NCI-H1694 (cell line): ENCODE measurements around the gene ZNF593.

Experiments
- DNase-seq: peaks from one replicate; lab custom pipeline; 2025; lab: John Stamatoyannopoulos, UW

ZNF593 gene

GRCh38 chr1:26148887-26149286 lies 20.8 kb upstream of the ZNF593 start:
- DNase-seq = no peak

GRCh38 chr1:26153966-26154532 lies 15.7 kb upstream of the ZNF593 start:
- no peak for DNase-seq

DNA sequence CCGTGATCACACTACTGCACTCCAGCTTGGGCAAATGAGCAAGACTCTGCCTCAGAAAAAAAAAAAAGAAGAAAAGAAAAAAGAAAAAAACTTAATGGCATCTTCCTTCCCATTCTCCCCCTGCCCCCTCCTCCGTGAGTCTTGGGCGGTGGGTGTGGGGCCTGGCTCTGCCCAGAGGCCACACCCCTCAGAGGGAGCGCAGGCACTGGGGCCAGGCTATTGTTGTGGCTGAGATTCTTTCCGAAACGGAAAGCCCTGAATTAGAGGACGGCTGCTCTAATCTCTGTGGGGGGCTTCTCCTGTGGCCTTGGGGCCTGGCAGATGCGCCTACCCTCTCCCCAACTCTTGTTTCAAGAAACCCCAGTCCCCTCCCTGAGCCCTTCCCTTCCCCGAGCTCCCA lies 15.0 kb upstream of the ZNF593 start:
- DNase-seq = no peak

GRCh38 chr1:26155370-26156284 lies 14.1 kb upstream of the ZNF593 start:
- DNase-seq = no peak

DNA sequence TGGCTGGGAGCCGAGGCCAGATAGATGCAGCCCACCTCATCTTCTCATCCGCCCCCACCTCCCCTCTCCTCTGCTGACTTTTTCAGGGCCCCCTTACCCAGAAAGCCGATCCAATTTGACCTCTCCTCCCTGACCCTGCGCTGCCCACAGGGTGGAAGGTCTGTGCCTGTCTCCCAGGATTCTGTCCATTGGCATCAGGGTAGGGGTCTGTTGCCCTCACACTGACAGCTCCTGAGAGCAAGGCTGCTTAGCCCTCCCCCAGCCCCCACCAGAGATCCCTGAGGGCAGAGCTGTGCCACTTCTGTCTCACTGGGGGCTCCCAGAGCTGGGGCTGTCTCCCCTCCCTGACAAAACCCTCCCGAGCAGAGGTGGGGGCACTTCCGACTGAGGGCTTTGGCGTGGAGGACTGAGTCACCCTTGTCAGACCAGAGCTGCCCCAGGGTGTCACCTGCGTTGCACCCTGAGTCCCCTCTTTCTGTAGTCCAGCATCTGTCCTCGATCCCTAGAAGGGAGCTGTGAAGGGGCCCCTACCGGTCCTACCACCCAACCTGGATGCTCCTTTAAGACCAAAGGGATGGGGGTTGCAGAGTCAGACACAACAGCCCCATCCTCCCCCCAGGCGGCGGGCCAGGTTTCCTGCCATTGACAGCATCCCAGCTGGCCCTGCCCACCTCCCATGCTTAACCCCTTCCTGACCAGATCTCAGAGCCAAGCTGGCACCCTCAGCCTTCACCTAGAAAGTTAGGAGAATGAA lies 13.2 kb upstream of the ZNF593 start:
- DNase-seq = peak; percentile 38

DNA sequence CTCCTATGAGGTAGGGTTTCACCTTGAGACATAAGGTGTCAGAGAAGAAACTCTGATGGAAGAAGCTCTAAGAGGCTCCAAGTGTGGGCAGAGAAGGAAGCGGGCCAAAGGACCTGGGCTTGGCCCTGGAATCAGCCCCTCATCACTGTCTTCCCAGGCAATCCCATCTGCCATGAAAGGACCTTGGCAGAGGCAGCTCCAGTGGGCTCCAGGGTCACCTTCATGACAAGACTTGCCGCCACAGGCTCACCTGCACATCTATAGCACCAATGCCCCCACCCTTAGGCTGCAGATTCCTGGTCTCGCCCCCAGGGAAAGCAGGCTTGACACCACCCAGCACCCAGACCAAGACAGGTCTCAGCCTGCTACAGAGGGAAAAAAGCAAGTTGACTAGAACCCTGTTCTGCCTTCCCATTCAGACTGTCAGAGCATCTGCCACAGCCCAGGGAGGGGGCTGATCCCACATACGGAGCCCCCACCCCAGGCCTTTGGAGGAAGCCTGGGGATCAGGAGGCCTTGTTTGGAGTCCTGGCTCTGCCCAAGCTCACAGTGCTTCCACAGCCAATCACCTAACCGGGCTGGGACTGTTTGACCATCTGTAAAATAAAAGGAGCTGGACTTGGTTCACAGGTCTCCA lies 11.3 kb upstream of the ZNF593 start:
- no peak for DNase-seq

DNA sequence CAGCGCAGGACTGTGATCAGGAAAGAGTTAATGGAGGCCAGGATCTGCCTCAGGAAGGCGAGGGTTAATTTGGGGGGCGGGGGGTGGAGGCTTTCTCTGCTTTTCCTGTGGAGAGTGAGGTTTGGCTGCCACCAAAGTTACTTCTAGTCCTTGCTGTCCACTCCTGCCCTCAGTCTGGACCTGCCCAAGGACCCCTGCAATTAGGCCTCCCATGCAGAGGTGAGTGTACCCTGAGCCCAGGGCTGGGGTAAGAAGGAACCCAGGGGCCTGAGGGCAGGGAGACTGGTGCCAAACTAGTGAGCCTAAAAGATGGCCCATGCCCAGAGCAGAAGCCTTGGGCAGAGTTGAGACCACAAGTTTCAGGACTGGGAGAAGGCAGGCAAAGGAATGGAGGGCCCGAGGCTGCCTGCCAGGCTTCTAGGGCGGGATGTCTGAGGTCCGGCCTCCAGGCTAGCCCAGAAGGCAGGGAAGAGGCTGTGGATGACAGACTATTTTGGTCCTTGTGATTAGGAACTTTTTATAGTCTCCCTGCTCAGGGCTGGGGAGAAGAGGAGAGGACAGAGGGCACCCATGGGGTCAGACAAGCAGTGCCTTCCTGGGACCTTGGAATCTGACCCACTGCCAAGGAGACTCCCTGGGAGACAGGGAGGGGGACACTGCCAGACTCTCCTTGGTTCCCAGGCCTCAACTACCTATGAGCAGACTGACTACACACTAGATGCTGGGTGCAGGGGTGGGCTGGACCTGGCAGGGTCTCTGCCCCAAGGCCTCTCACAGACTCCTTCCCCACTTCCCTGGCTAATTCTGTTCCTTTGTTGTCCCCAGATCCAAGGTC lies 10.6 kb upstream of the ZNF593 start, which contains the start of gene FAM110D:
Gene FAM110D (plus strand): TSS at position 172 of the 835 bp plus-strand sequence. CDS start 2,213 bp downstream, outside the sequence.
- DNase-seq = no peak

GRCh38 chr1:26159743-26160039 lies 10.0 kb upstream of the ZNF593 start:
- DNase-seq = no peak

DNA sequence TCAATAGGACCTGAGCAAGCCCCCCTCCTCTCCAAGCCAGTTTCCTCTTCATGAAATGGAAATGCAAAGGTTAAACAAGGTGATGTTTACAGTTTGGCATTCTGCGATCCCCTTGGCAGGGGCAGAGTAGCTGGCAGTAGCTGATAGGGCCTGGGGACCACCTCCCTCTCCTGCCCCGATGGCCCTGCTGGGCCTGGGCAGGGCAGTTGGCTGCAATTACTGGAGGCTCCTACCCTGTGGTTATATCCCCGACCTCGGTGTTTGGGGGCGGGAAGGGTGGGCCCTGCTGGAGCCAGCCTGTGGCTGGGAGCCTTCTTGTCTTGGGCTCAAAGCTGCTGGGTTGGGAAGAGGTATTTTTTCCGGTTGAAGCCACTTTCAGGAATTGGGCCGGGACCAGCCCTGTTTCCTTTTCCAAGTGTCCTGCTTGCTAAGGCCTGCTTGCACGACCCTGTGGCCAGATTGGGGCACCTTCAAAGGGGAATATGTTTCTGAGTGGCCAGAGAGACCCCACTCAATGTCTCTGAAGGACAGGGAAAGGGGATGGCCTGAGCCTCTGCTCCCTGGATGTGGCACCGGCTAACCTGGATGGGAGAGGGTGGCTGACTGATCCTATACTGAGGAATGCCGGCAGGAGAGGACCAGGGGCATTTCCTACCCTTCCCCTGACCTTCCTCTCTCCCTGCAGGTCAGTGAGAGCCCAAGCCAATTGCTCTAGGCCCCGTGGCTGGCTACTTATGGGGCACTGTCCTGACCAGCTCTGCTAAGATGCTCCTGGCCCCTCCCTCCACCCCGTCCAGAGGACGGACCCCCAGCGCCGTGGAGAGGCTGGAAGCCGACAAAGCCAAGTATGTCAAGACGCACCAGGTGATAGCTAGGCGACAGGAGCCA lies 8.9 kb upstream of the ZNF593 start:
- DNase-seq = no peak

DNA sequence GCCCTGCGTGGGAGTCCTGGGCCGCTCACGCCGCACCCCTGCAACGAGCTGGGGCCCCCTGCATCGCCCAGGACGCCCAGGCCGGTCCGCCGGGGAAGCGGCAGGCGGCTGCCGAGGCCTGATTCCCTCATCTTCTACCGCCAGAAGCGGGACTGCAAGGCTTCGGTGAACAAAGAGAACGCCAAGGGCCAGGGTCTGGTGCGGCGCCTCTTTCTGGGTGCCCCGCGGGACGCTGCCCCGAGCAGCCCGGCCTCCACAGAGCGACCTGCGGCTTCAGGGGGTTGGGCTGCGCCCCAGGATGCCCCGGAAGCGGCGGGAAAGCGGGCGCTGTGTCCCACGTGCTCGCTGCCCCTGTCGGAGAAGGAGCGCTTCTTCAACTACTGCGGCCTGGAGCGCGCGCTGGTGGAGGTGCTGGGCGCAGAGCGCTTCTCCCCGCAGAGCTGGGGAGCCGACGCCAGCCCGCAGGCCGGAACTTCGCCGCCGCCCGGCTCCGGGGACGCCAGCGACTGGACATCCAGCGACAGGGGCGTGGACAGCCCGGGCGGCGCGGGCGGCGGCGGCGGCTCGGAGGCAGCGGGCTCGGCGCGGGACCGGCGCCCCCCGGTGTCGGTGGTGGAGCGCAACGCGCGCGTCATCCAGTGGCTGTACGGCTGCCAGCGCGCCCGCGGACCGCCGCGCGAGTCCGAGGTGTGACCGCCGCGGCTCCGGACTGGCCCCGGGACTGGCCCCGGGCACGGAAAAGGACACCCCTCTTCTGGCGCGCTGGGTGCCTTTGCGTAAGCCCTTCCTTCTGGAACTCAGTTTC lies 8.1 kb upstream of the ZNF593 start:
- DNase-seq = no peak

GRCh38 chr1:26162220-26162709 lies 7.4 kb upstream of the ZNF593 start:
- no peak for DNase-seq

- DNase-seq = no peak
Measured at GRCh38 chr1:26163684-26164035, 6.0 kb upstream of the ZNF593 start.

GRCh38 chr1:26164036-26164860 lies 5.5 kb upstream of the ZNF593 start:
- no peak for DNase-seq

DNA sequence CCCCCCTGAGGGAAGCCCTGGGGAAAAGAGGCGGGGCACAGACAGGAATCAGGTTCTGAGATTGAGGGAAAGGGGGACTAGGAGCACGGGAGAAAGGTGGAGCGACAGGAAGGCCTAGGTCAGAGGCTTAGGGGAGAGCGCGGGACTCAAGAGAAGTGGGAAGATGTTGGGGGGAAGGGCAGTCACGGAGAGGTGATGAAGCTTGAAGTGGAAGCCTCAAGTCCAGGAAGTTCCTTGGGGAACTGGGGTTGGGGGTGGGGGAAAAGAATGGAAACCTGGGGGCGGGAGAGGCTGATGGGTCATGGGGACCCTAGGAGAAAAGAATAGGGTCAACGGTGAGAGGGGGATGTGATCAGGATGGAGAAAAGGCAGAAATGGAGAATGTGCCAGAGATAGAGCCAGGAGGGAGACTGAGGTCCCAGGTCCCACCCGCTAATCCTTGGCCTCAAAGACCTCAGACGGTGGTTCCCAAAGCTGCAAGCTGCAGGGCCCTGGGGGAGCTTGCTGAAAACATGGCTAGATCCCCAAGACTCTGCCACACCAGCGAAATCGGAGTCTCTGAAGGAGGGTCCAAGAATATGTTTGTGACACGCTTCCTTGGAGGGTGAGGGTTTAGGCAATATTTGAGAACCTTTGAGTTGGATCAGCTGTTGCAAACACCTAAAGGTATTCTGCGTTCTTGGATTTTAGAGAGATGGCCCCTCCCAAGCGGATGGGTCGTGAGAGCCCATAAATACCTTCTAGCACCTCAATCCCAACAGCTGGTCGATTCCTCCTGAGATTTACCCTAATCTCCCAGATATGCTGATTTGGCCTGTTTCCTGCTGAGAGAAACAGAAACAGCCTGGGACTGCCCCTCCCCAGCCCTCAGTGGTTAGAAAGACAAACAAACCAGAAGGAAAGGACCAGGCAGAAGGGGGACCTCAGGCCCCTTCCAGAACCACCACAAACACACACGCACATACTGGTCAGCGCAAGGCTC lies 4.6 kb upstream of the ZNF593 start:
- no peak for DNase-seq

GRCh38 chr1:26166719-26167281 lies 2.9 kb upstream of the ZNF593 start:
- no peak for DNase-seq

DNA sequence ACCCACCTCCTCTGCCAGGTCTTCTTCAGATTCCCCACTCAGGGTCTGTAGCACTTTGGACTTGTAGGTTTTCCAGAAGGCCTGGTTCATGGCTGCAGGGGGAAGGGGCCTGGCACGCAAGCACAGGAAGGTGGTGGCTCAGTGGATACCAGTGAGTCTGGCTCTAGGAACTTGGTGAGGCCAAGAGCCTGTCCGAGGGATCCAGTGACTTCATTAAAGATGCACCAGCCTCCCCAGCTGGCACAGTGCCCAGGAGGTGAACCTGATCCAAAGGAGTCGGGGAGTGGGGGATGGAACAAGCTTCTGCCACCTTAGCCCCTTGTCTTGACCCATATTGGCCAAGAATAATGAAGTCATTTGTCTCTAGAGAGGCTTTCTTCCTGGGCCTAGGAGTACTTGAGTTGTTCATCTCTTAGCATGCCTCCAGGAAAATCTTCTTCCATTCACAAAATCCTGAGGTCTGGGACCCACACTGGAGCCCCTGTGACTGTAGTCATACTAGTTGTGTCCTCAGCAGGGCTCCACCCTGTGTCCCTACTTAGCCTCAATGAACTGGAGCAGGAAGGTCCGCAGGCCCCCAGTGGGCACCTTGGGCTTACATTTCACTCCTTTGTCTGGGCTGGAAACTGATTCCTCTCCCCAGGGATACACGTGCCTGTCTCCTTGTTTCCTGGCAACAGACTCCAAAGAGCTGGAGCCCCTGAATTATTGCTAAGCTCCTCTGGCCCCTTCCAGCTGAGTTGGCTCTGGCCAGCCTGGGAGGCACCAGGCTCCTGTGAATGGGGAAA lies 1.1 kb upstream of the ZNF593 start, which contains the start of gene C1orf232:
Gene C1orf232 (minus strand): TSS at position 554 of the 788 bp plus-strand sequence. CDS start 464 bp downstream, at position 90.
- no peak for DNase-seq
